ENCODE data around the gene IFIT5. TPM values are rescaled to one million over a fixed set of nuclear protein-coding genes. Genes with fewer than 3 reads are reported as not detected.
"Not testable (repeated sequence)": the region's sequence is repeated elsewhere in the genome, so short reads cannot be mapped to it uniquely, and the experiment has no call there.

Gene IFIT5
- total RNA-seq, 1 donor from 2014 or later: 25.3 TPM

DNA sequence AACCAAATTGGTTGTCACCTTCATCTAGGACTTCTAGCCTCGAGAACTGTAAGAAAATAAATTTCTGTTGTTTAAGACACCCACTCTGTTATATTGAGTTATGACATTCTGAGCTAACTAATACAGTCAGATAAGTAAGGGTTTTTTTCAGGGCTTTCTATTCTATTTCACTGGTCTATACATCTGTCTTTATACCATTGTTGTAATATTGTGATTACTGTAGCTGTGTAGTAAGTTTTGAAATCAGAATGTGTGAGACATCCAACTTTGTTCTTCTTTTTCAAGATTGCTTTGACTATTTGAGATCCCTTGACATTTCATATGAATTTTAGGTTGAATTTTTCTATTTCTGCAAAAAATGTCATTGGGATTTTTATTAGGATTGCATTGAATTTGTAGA is 14.4 kb upstream of the IFIT5 start:
- Histone ChIP-seq H3K36me3 (peaks cover 14% of the 10 kb centered on the region), H3K27me3 (ENCODE audit: low read depth) (no peaks in the 10 kb centered on the region), H3K4me3 (no peak overlapping the region), H3K4me1 (peaks cover 6% of the 10 kb centered on the region), H3K27ac (no peak overlapping the region), H3K9me3 (no peaks in the 10 kb centered on the region)
- ATAC-seq (no peak), DNase-seq (no peak)
- no peak for TF ChIP-seq CTCF (IDR thresholded peaks at IDR 0.05)
- intact Hi-C loops (cut with DNase I): no loop called here

- DNase-seq (no peak), ATAC-seq (no peak)
- Histone ChIP-seq H3K36me3 (peaks cover 14% of the 10 kb centered on the region), H3K4me1 (no peaks in the 10 kb centered on the region), H3K9me3 (no peaks in the 10 kb centered on the region), H3K4me3 (no peak overlapping the region), H3K27ac (no peak overlapping the region), H3K27me3 (ENCODE audit: low read depth) (no peaks in the 10 kb centered on the region)
- TF ChIP-seq CTCF (IDR thresholded peaks at IDR 0.05): no peak
- intact Hi-C loops (cut with DNase I): no loop called here
These were observed 11.3 kb upstream of the IFIT5 start for GRCh38 chr10:89403043-89403442.

DNA sequence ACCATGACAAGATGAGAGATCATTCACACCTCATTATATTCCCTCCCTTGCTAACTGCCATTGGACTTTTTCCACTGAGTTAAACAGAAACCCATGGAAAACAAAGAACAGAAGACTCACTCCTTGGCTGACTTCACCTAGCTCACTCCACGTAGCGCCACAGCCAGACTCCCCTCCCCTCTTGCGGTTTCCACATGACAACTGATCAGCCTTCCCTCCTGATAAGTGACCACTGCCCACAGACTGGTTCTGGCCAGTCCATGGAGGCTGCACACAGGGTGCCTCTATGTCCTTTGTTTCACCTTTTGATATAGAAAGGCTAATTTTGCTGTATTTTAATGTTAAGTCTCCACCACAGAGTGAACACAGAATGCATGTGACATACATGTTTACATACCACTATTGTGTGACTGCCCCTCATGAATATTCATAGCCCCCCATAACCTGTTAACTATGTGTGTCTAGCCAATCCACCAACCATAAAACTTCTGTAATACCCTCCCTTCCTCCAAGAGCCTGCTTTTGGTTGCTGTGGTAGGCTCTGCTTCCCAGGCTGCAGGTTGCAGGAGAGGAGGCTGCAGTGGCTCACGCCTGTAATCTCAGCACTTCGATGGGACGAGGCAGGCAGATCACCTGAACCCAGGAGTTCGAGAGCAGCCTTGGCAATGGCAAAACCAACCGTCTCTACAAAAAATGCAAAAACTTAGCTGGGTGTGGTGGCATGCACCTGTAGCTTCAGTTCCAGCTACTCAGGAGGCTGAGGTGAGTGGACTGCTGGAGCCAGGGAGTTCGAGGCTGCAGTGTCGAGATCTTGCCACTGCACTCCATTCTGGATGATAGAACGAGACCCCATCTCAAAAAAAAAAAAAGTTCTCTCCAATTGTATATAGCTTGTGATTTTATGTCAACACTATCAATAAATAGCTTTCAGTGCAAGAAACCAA is 10.0 kb upstream of the IFIT5 start:
- intact Hi-C loops (cut with DNase I): no loop called here

DNA sequence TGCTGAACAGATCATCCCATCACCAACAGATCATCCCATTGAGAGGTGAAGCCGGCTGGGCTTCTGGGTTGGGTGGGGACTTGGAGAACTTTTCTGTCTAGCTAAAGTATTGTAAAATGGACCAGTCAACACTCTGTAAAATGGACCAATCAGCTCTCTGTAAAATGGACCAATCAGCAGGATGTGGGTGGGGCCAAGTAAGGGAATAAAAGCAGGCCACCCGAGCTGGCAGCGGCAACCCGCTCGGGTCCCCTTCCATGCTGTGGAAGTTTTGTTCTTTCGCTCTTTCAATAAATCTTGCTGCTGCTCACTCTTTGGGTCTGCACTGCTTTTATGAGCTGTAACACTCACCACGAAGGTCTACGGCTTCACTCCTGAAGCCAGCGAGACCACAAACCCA is 8.2 kb upstream of the IFIT5 start:
- H3K27ac ChIP-seq; H3K27me3 ChIP-seq (ENCODE audit: low read depth); ATAC-seq; H3K4me1 ChIP-seq; H3K9me3 ChIP-seq; H3K4me3 ChIP-seq; intact Hi-C loops (cut with DNase I); DNase-seq: not testable (repeated sequence)
- peaks cover 14% of the 10 kb centered on the region for H3K36me3 ChIP-seq

More for the DNA sequence above, 10.0 kb upstream of the IFIT5 start:
- Histone ChIP-seq H3K4me1 (no peaks in the 10 kb centered on the region), H3K9me3 (no peaks in the 10 kb centered on the region), H3K36me3 (peaks cover 14% of the 10 kb centered on the region), H3K27me3 (ENCODE audit: low read depth) (no peaks in the 10 kb centered on the region), H3K27ac (no peak overlapping the region), H3K4me3 (no peak overlapping the region)
- DNase-seq: no peak
- no peak for TF ChIP-seq CTCF (IDR thresholded peaks at IDR 0.05)
- ATAC-seq: no peak

- intact Hi-C loops (cut with DNase I); ATAC-seq; H3K27ac ChIP-seq; H3K36me3 ChIP-seq; H3K27me3 ChIP-seq (ENCODE audit: low read depth); H3K9me3 ChIP-seq; DNase-seq; H3K4me1 ChIP-seq; H3K4me3 ChIP-seq: not testable (repeated sequence)
These were observed 6.6 kb upstream of the IFIT5 start for GRCh38 chr10:89407792-89408191.

GRCh38 chr10:89409282-89409681 is 5.1 kb upstream of the IFIT5 start:
- intact Hi-C loops (cut with DNase I); ATAC-seq; H3K27ac ChIP-seq: not testable (repeated sequence)

GRCh38 chr10:89410551-89410950 is 3.8 kb upstream of the IFIT5 start:
- not testable (repeated sequence) for ATAC-seq; H3K27me3 ChIP-seq (ENCODE audit: low read depth)

More at GRCh38 chr10:89409282-89409681, 5.1 kb upstream of the IFIT5 start:
- not testable (repeated sequence) for H3K36me3 ChIP-seq; H3K4me3 ChIP-seq; DNase-seq; H3K27me3 ChIP-seq (ENCODE audit: low read depth); H3K9me3 ChIP-seq
- peaks cover 15% of the 10 kb centered on the region for H3K4me1 ChIP-seq

DNA sequence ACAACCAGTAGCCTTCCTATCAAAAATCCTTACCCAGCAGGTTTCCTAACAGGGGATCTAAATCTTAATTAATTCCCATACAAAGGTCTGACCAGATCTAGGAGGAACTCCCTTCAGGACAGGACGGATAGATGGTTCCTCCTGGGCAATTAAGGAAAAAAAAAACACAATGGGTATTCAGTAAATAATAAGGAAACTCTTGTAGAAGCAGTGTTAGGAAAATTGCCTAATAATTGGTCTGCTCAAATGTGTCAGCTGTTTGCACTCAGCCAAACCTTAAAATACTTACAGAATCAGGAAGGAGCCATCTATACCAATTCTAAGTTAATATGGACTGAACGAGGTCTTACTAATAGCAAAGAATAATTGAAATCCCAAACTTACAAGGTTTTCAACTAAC is 3.2 kb upstream of the IFIT5 start:
- intact Hi-C loops (cut with DNase I); H3K27me3 ChIP-seq (ENCODE audit: low read depth); H3K27ac ChIP-seq; DNase-seq; H3K36me3 ChIP-seq; H3K4me3 ChIP-seq; H3K9me3 ChIP-seq; ATAC-seq: not testable (repeated sequence)
- peaks cover 25% of the 10 kb centered on the region for H3K4me1 ChIP-seq

More at GRCh38 chr10:89410551-89410950, 3.8 kb upstream of the IFIT5 start:
- H3K9me3 ChIP-seq; intact Hi-C loops (cut with DNase I); H3K4me3 ChIP-seq; DNase-seq; H3K27ac ChIP-seq; H3K36me3 ChIP-seq: not testable (repeated sequence)
- peaks cover 20% of the 10 kb centered on the region for H3K4me1 ChIP-seq

GRCh38 chr10:89412276-89412675 is 2.1 kb upstream of the IFIT5 start:
- H3K27ac ChIP-seq; intact Hi-C loops (cut with DNase I); DNase-seq; H3K4me3 ChIP-seq; ATAC-seq; H3K27me3 ChIP-seq (ENCODE audit: low read depth); H3K9me3 ChIP-seq; H3K36me3 ChIP-seq: not testable (repeated sequence)
- H3K4me1 ChIP-seq: peaks cover 37% of the 10 kb centered on the region
